ENCODE data around the gene SAMD10.

Gene SAMD10

DNA sequence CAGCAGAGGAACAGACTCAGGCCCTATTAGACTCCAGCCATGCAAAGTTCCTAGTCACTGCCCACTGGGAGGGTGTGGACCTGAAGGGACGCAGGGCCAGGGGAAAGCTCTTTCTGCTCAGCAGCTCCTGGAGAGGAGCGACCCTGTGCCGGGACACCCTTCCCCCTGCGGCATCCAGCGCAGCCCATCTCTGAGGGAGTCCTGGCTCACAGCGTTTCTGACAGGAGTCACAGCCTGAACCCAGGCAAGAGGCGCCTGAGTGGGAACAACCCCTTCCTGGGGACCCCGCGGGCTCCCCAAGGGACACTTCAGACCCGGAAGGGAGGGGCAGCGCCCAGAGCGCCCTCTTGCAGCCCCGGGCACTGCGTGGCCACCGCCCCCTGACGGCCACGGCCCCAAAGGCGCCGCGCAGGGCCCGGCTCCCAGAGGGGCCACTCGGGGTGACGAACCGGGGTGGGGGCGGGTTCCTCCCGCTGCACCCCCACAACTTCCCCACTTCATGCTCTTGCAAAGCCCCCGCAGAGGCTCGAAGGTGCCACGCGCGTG, 24.1 kb downstream of the SAMD10 start:
- peak; percentile 61 for DNase-seq

DNA sequence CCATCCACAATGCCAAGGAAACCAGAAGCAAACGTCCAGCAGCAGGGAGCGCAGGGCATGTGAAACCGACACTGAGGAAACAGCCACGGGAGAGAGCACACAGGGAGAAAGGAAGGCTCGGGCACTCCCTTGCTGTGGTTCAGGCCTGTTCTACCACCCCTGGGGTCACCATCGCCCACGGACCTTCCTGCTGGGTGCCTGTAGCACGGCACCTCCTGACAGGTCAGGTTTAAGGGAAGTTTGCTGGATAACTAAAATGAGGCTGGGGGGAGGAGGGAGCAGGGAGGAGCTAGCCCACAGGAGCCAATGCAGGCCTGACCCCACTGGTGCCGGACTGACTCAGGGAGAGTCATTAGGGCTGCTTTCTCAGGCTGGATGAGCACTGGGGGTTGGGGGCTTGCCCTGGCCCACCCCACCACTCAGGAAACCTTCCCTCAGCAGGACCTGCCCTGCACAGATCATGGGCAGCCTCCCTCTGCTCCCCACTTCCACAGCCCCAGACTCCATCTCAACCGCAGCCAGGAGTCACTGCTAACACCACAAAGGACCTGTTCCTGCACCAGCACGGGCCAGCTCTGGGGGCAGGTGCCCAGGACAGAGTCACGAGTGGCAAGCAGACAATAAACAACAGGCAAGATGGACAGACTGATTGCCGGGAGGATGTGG, 25.5 kb downstream of the SAMD10 start:
- no peak for DNase-seq

DNA sequence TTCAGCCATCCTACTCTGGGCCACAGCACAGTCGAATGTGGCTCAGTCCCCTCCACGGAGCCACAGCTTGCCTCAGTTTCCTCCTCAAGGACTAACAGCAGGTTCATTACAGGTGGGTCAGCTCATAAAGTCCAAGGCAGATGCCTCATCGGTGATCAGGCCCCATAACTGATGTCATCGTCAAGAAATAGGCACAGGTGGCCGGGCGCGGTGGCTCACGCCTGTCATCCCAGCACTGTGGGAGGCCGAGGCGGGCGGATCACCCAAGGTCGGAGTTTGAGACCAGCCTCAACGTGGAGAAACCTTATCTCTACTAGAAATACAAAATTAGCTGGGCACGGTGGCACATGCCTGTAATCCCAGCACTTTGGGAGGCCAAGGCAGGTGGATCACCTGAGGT, 26.7 kb downstream of the SAMD10 start:
- DNase-seq = no peak

DNA sequence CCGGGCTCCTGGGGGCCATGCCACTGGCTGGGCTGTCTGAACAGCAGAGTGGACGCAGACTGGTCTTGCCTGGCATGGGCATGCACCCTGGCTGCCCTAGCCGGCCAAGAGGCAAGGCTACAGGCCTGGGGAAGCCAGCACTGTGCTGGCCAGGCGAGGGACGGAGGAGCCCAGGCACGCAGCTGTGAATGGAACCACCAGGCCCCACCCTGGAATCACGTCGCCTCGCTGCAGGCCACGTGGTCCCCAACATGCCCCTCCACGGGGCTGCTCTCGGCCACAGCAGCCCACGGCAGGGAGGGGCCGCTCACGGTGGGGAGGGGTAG, 27.3 kb downstream of the SAMD10 start:
- no peak for DNase-seq

DNA sequence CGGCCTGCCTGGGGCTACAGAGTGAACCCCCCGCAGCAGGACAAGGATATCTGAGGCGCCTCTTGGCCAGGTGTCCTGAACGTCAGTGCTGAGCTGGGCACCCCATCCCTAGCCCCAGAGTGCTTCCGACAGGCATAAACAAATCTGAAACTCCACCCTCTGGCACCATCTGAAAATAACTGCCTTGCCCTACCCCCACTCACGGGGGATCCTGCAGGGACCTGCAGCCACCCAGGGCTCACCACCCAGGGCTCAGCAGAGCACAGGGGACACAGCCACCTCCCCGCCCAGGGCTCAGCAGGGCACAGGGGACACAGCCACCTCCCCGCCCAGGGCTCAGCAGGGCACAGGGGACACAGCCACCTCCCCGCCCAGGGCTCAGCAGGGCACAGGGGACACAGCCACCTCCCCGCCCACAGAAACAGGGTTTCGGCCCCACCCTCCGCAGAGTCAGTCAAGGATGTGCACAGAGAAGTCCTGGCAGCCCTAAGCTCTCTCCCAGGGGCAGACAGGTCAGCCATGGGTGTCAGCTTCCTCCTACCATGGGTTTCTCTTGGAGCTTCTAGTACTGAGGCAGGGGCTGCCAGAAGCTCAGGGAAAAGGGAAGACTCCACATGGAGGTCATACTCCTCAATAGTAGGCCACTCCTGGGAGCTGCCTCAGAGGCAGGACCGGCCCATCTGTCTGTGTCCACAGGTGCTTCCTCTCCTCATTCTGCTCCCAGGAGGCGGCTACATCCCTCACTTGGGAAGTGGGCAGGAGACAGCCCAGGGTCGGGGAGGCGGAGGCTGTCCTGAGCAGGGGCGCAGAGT, 27.8 kb downstream of the SAMD10 start:
- DNase-seq = peak; percentile 80

DNA sequence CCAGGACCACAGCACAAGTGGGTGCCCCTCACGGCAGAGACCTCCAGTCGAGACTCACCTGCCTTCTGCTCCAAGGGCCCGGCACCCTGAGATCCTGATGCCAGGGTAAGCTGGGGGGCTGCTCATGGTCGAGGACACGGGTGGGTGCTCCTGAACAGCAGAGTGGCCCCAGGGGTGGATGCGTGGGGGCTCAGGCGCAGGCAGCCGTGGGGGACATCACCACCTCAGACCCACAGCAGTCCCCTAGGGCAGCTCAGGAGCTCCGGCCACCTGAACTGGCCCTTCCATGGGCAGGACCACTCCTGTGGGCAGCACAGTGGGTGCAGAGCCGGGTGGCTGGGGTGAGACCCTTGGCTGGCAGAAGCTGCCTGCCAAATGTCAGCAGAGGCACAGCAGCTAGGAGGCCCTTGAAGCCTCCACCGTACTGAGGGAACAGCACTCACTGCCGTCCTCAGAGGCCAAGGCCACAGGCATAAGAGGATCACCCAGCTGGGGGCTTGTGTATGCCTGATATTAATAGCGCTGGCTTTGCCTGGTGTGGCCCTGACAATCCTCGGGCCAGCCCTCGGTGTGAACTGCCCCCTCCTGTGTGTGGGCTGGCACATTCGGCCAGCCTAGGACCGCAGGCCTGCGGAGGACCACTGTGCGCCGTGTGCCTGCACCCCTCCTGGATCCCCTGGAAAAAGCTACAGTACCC, 28.6 kb downstream of the SAMD10 start:
- DNase-seq = peak; percentile 29

DNA sequence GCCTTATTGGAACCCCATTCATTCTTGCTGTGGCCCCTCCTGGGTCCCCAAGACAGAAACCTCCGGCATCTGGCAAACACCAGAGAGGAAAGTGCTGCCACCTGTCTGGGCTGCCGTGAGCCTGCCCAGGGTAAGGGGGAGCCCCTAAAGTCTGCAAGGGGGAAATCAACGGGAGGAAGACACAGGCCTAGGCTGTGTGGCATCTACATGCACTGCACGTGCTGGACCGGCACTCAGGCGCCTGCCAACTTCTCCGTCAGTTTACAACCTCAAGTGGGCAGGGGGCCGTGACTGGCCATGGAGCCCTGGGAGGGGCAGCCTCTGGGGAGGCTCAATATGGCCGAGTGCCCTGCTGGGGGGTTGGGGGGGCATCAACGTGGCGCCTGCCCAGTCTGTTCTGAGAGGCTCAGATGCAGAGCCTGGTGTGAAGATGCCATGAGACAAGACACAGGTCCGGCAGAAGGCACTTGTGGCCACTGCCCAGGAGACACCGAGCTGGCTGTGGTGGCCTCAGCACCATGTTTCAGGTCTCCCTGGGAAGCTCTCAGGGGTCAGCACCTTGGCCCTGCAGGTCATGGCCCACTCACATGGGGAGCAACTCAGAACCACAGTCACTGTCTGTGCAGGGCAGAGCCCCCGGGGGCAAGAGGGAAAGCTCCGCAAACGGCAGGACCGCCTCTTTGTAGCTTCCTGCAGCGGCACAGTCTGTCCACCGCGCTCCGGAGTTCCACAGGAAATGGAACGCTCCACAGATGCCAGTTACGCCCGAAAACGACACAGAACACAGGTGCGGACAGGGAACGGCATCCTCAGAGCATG, 31.6 kb downstream of the SAMD10 start:
- no peak for DNase-seq

DNA sequence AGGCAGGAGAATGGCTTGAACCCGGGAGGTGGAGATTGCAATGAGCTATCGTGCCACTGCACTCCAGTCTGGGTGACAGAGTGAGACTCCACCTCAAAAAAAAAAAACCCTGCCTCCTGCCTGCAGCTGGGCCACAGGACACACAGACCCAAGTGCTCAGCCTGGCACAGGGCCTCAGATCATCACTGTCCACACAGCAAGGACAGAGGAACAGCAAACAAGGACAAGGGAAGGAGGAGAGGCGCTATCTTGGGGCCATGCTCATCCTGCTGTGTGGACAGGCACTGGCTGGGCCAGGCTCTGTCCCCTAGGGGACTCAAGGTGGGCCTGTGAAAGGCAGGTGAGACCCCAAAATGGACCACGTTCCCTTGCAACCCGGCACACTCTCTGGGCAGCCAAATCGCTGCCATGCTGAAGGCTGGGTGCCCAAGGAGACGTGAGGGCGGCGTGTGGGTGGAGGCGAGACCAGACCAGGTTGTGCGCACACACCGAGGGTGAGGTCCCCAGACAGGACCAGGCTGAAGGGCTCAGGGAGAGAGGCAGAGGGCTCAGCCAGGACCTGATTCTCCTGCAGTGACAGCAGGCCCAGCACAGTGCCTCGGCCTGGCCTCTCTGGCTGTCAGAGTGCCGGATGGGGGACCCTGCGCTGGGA, 32.3 kb downstream of the SAMD10 start:
- no peak for DNase-seq

DNA sequence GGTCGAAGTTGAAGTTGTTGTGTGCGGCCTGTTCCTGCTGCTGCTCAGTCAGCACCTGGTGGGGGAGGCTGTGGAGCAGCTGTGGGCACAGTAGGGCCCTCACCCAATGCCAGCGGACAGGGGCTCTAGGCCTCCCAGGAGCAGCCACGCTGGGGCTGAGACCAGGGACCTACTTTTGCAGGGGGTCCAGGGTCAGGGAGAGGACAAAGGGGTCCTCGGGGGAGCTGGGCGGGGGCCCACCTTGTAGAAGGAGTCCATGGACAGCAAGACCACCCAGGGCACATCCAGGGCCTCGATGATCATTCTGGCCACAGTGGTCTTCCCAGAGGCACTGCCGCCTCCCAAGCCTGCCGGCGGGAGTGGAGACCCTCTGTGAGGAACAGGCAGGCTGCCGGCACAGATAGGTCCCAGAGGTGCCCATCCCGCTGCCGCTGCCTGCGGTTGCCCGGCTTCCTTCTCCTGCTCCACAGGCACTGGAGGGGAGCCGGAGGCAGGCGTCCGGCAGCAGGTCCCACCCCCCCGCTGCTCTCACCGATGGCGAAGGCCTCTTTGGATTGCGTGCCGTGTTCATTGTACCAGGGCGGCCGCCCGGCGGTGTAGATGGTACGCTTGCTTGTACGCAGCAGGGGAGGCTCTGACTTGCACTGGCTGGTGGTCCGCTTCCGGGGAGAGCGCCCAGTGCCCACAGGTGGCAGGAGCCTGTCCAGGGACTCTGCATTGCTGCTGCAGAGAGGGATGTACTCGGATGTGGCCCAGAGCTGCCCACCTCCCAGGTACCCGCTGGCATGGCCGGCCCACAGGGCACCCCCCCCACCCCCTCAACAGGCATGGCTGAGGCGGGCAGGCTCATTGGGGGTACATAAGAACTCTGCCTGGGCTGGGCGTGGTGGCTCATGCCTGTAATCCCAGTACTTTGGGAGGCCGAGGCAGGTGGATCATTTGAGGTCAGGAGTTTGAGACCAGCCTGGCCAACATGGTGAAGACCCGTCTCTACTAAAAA, 33.2 kb downstream of the SAMD10 start:
- no peak for DNase-seq

DNA sequence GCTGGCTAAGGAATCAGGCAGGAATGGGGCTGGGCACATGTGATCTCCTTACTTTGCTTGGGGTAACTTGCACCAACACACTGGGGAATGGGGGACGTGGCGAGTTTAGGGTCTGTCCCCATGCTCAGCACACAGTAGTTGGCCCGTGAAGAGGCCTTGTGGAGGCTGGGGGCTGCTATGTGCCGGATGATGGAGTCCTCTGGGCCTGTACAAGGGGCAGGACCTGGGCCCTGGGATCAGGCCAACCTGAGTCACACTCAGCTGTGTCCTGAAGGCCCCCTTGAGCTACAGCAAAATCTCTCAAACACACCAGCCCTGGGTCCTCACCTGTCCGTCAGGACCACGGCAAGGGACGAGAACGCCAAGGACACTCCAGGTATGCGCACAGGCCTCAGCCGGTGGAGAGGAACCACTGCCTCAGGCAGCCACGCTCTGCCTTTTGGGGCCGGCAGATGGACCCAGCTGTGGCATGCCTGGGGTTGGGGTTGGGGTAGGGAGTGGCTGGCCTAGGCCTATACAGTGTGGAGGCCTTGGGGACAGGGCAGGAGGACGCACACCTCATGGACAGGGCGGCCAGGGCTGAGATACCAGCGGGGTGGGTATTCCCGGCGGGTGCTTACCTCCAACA, 34.3 kb downstream of the SAMD10 start:
- no peak for DNase-seq

DNA sequence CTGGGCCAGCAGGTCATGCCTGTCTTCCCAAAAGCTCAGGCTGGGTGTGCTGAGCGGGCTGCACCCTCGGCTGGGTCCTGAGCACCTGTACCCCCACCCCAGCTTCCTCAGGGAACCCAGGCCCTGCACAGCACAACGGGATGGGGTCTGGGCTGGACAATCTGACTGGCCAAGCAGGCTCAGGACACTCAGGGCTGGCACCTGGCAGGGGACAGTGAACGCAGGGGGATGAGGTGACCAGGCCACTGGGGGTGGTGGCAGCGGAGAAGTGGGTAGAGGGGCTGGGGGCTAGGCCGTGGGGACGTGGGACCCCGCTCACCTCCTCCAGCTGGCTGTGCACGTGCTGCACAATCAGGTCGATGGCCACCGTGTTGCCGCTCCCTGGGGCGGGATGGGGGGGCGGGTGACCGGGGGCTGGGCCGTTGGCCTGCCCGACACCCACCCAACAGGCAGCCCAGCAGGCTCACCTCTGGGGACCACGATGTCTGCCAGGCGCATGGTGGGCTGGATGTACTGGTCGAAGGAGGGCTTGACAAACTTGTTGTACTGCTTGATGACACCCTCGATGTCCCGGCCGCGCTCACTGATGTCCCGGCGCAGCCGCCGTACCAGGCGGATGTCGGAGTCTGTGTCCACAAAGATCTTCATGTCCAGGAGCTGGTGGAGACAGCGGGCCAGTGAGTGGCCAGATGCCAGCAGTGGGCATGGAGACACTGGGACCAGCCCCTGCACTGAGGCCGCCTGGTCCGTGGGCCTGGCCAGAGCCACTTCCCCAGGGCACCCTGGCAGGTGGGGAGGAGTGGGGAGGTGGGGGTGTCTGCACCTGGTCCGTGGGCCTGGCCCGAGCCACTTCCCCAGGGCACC, 35.1 kb downstream of the SAMD10 start:
- no peak for DNase-seq

DNA sequence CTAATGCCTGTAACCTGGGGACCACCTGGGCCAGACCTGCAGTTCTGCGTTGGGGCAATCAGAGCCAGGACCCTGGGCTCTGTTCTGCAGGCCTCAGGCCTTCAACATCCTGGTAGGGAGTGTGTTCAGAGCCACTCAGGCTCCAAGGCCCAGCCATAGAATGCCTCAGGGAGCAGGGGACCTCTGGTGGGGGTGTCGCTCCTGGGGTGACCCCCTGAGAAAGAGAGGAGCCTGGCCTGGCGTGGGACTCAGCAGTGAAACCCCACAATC, 35.7 kb downstream of the SAMD10 start:
- DNase-seq = no peak

DNA sequence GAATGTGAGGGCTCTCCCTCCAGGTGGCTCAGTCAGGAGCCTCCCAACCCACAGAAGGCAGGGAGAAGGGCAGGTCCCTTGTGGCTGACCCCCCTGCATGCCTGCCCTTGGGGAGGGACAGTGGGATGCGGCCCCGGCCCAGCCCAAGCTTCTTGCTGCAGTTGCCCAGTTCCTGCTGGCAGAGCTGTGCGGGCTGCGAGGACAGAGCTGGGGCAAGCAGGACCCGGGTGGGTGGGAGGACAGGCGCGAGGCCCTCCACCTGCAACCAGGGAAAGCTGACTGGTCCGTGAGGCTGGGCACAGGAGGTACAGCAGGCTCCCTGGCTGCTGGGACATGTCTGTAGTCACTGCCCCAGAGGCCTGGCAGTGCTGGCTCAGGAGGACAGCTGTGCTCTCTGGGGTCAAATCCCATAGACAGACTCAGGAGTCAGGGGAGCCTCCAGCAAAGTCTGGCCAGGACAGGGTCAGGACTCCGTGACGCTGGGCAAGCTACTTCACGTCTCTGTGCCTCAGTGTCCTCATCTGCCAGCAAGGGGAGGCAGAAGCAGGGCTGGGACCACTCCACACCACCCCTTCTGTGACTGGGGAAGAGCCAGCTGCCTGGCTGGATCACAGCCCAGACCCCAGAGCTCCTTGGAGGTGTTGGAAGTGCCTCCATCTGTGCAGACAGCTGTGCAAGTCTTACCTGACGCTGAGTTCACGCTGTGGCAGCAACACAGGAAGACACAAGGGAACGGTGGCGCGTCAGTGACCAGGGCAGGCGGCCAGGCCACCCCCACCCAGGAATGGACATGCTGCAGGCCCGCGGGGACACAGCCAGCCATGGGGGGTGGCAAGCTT, 36.3 kb downstream of the SAMD10 start:
- DNase-seq = no peak

DNA sequence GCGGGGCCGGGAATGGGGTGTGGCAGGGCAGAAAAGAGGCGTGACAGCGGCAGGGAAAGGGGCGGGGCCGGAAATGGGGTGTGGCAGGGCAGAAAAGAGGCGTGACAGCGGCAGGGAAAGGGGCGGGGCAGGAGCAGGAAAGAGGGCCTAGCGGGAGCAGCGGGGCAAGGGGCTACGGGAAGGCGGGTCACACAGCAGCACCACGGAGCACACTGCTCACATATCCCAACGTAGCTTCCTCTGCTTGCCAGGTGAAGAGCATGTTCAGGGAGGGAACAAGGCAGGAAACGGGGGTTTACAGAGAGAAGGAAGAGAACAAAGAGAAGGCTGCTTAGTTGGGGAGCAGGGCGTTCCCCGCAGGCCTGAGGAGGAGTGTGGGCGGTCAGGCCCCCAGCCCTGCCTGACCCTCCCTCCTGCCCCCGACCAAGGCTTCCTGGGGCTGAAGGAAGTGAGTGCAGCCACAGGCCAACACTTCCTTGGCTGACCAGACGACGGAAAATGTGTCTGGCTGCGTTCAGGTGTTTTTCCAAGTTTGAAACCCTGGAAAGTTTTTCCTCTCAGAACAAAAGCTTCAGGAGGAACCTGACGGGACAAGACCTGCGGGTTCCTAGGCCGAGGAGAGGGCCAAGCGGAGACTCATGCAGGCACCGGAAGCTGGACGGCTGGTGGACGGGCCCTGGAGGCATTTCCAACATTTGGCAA, 37.0 kb downstream of the SAMD10 start:
- no peak for DNase-seq

DNA sequence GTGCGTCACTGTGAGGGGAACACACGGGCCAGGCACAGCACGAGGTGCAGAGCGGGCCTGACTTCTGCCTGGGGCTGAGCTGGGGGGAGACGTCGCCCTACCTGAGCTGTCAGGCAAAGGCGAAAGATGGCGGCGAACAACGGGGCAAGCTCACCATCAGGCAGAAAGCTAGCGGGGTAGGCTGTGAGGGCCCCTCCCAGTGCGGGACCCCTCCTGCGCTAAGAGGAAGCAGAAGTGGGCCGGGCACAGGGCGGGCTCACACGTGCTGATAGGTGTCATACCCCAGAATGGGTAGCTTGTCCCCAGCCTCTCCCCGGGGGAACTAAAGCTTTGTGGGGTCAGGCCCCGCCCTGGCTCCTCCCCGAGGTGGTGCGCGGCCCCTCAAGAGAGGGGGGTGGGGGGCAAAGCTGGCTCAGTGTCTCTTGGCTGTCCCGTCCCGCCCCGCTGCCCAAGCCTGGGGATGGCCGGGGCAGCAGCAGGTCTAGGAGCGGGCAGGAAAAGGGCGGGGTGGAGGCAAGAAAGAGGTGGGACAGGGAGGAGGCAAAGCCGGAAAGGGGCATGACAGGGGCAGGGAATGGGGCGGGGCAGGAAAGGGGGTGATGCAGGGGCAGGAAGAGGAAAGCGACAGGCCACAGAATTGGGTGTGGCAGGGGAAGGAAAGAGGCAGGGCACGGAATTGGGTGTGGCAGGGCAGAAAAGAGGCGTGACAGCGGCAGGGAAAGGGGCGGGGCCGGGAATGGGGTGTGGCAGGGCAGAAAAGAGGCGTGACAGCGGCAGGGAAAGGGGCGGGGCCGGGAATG, 38.0 kb downstream of the SAMD10 start:
- no peak for DNase-seq

DNA sequence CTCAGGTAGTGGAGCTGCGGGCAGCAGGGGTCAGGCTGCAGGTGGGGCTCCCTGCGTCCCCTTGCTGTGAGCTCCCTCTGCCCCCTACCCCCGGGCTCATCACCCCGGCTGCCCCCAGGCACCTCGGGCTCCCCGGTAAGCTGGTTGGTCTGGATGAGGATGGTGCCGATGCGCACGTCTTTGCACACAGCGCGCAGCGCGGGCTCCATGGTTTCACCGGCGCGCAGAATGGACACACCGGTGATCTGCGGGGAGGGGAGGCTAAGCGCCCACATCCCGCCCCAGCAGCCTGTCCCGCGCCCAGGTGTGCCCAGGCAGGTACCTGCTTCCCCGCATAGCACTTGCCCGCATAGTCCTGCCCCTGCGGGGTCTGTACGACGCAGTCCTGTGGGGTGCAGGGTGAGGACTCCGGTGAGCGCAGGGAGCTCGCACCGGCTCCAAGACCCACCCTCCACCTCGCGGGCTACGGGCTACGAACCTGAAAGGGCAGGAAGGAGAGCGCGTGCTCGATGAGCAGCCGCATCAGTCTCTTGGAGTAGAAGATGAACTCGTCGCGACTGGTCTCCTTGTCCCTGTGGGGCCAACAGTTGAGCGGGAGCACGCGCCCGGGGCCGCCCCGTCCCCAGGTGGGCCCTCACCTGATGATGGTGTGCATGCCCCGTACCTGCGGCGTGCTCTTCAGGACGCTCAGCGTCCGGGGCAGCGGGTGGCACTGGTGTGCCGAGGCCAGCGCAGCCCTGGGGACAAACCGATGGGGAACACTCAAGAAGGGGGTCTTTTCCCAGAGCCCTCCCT, 38.8 kb downstream of the SAMD10 start:
- no peak for DNase-seq

DNA sequence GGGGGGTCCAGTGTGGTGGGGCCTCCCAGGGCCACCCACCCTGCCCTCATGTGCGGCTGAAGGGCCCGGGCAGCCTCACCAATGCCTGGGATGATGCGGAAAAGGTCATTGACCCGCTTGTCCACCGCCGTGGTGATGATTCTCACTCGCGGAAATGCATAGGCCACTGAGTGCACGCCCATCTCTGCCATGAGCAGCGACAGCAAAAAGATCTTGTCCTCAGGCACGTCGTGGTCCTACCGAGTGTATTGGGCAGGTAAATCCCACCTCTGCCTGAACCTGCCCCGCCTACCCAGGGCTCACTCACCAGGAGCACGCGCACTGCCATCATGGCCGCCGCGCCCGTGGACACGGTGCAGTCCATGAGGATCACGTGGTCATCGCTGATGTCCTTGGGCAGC, 39.4 kb downstream of the SAMD10 start:
- DNase-seq = no peak

Measured in RPMI8226 (cell line).